ENCODE measurements around the gene TMEM94.

The TMEM94 gene

GRCh38 chr17:75546181-75546580, 89.7 kb downstream of the TMEM94 start:
- Histone ChIP-seq H2AFZ (ENCODE audit: low read depth, low read length) (no peak overlapping the region), H3K36me3 (ENCODE audit: insufficient read depth, low read length) (no peaks in the 10 kb centered on the region), H3K4me1 (ENCODE audit: insufficient read depth, low read length) (no peaks in the 10 kb centered on the region), H3K27me3 (ENCODE audit: insufficient read depth, low read length) (peaks cover 42% of the 10 kb centered on the region), H3K9me3 (ENCODE audit: low read length) (no peaks in the 10 kb centered on the region), H3K4me3 (ENCODE audit: low read length) (no peak overlapping the region)

- no peak overlapping the region for H3K4me3 ChIP-seq (ENCODE audit: low read length)
- peaks cover 42% of the 10 kb centered on the region for H3K27me3 ChIP-seq (ENCODE audit: insufficient read depth, low read length)
- no peaks in the 10 kb centered on the region for H3K36me3 ChIP-seq (ENCODE audit: insufficient read depth, low read length)
- H2AFZ ChIP-seq (ENCODE audit: low read depth, low read length) = no peak overlapping the region
- no peaks in the 10 kb centered on the region for H3K9me3 ChIP-seq (ENCODE audit: low read length)
- no peaks in the 10 kb centered on the region for H3K4me1 ChIP-seq (ENCODE audit: insufficient read depth, low read length)
Measured at GRCh38 chr17:75547091-75547490, 90.7 kb downstream of the TMEM94 start.

- Histone ChIP-seq H3K4me3 (ENCODE audit: low read length) (no peak overlapping the region), H2AFZ (ENCODE audit: low read depth, low read length) (no peak overlapping the region), H3K27me3 (ENCODE audit: insufficient read depth, low read length) (peaks cover 38% of the 10 kb centered on the region), H3K9me3 (ENCODE audit: low read length) (no peaks in the 10 kb centered on the region), H3K4me1 (ENCODE audit: insufficient read depth, low read length) (peaks cover 7% of the 10 kb centered on the region), H3K36me3 (ENCODE audit: insufficient read depth, low read length) (no peaks in the 10 kb centered on the region)
Measured at GRCh38 chr17:75548813-75549212, 92.4 kb downstream of the TMEM94 start.

Data from neuron (in vitro differentiated cells).